Cardiac muscle cell (in vitro differentiated cells and primary cell): ENCODE data around the gene SPG21. TPM values are rescaled to one million over a fixed set of nuclear protein-coding genes. Genes with fewer than 3 reads are reported as not detected.
A peak's percentile ranks its signal among the peaks of the same experiment; 100 is the strongest.
"Not testable (repeated sequence)": the region's sequence is repeated elsewhere in the genome, so short reads cannot be mapped to it uniquely, and the experiment has no call there.

Source experiments
- DNase-seq, 2 donors: peaks; one replicate each; pipeline versions ENCODE4 v3.0.0 to v3.0.0-alpha.2; 2010 to 2017; ENCODE audit warnings: low read depth in 1 of 2, low spot score in 1 of 2
- H3K27ac ChIP-seq: fragments of 200-600 bp; sonication (generic); 2 replicates; pipeline ENCODE4 v1.5.1; 2016
- H3K27me3 ChIP-seq: fragments of 200-600 bp; sonication (generic); 2 replicates; pipeline ENCODE4 v1.6.0; 2016; ENCODE audit warnings: control low read depth
- H3K36me3 ChIP-seq: fragments of 200-600 bp; sonication (generic); 2 replicates; pipeline ENCODE4 v1.5.1; 2016; ENCODE audit warnings: control low read depth
- H3K4me1 ChIP-seq: fragments of 200-600 bp; sonication (generic); 2 replicates; pipeline ENCODE4 v1.8.1; 2017; ENCODE audit warnings: low read depth, mild to moderate bottlenecking, mixed run types
- H3K4me3 ChIP-seq: fragments of 200-600 bp; sonication (generic); 2 replicates; pipeline ENCODE4 v1.5.1; 2016; ENCODE audit warnings: mild to moderate bottlenecking
- H3K9me3 ChIP-seq: fragments of 200-600 bp; sonication (generic); 2 replicates; pipeline ENCODE4 v1.5.1; 2017; ENCODE audit warnings: low read depth, mild to moderate bottlenecking, control low read depth
- CTCF ChIP-seq: IDR thresholded peaks from 2 replicates; pipeline ENCODE4 v1.5.1; 2012; ENCODE audit warnings: low read depth, mild to moderate bottlenecking, low read length
- polyA plus RNA-seq: library from polyadenylated mRNA; unstranded; fragments of >200 nt; fragmentation: Nextera tagmentation; extraction: Ambion mirVana; gene quantifications from 2 replicates; pipeline ENCODE4 v1.2.1, GENCODE V29; 2016
- total RNA-seq: library from RNA; depleted of rRNA; stranded (reverse); fragments of >200 nt; gene quantifications from 2 replicates; pipeline ENCODE4 v1.2.3, GENCODE V29; 2016

The SPG21 gene
- total and polyA plus RNA-seq, 2 experiments from 2014 or later = 84.3 to 136 TPM

- Histone ChIP-seq H3K27ac (no peak overlapping the region), H3K9me3 (no peaks in the 10 kb centered on the region), H3K4me1 (peaks cover 7% of the 10 kb centered on the region), H3K4me3 (no peak overlapping the region), H3K36me3 (peaks cover 11% of the 10 kb centered on the region), H3K27me3 (no peaks in the 10 kb centered on the region)
- no peak for DNase-seq
- no peak for TF ChIP-seq CTCF
These were observed 37.9 kb upstream of the SPG21 start for GRCh38 chr15:65027593-65027992.

- H3K27ac ChIP-seq = no peak overlapping the region
- H3K4me3 ChIP-seq = no peak overlapping the region
- no peak for DNase-seq
- peaks cover 11% of the 10 kb centered on the region for H3K36me3 ChIP-seq
- no peaks in the 10 kb centered on the region for H3K27me3 ChIP-seq
- TF ChIP-seq CTCF = no peak
- H3K9me3 ChIP-seq = no peaks in the 10 kb centered on the region
- peaks cover 7% of the 10 kb centered on the region for H3K4me1 ChIP-seq
These were observed 37.0 kb upstream of the SPG21 start for GRCh38 chr15:65026756-65027155.

- no peaks in the 10 kb centered on the region for H3K4me1 ChIP-seq
- H3K4me3 ChIP-seq = no peak overlapping the region
- no peaks in the 10 kb centered on the region for H3K27me3 ChIP-seq
- no peak overlapping the region for H3K27ac ChIP-seq
- no peak for DNase-seq
- TF ChIP-seq CTCF = no peak
- peaks cover 39% of the 10 kb centered on the region for H3K36me3 ChIP-seq
- no peaks in the 10 kb centered on the region for H3K9me3 ChIP-seq
These were observed 31.8 kb upstream of the SPG21 start for GRCh38 chr15:65021488-65021887.

- Histone ChIP-seq H3K4me1 (no peaks in the 10 kb centered on the region), H3K27me3 (no peaks in the 10 kb centered on the region), H3K36me3 (peaks cover 46% of the 10 kb centered on the region), H3K27ac (no peak overlapping the region), H3K4me3 (no peak overlapping the region), H3K9me3 (no peaks in the 10 kb centered on the region)
- DNase-seq = no peak
- no peak for TF ChIP-seq CTCF
These were observed 30.7 kb upstream of the SPG21 start for GRCh38 chr15:65020419-65020818.

GRCh38 chr15:65011198-65011597 lies 21.5 kb upstream of the SPG21 start:
- H3K36me3 ChIP-seq = peaks cover 22% of the 10 kb centered on the region
- H3K27ac ChIP-seq, H3K4me3 ChIP-seq, DNase-seq, H3K4me1 ChIP-seq, H3K9me3 ChIP-seq, H3K27me3 ChIP-seq: not testable (repeated sequence)

GRCh38 chr15:65008983-65009382 lies 19.3 kb upstream of the SPG21 start:
- Histone ChIP-seq H3K27ac (no peak overlapping the region), H3K4me3 (no peak overlapping the region), H3K36me3 (peaks cover 13% of the 10 kb centered on the region), H3K9me3 (no peaks in the 10 kb centered on the region), H3K27me3 (no peaks in the 10 kb centered on the region), H3K4me1 (no peaks in the 10 kb centered on the region)
- peak; percentile 14 for TF ChIP-seq CTCF
- no peak for DNase-seq
